HCT116 (cell line): ENCODE data around the gene KRT78. TPM values are rescaled to one million over a fixed set of nuclear protein-coding genes. Genes with fewer than 3 reads are reported as not detected.

ENCODE experiments used
- ATAC-seq: fragments of 200-7000 bp; cut with Tn5 transposase; 2 replicates; pipeline ENCODE4 v1.9.1; 2020; ENCODE audit warnings: mild to moderate bottlenecking, moderate library complexity
- BruUV-seq: library from RNA; stranded (reverse); fragments of 400-500 nt; replicated peaks from 2 replicates; lab custom pipeline; 2021; lab: Mats Ljungman, UMichigan
- CTCF ChIA-PET: fragments of 300-600 bp; sonication (Branson Sonifier 250); formaldehyde crosslinking; loops from one replicate; lab custom pipeline; 2021; ENCODE audit warnings: antibody characterized with exemption; lab: Charles Lee
- POLR2A ChIA-PET: fragments of 300-600, 350-600 bp; sonication (Branson Sonifier 250); formaldehyde crosslinking; loops from one replicate; lab custom pipeline; 2021; ENCODE audit warnings: antibody characterized with exemption; lab: Charles Lee
- RAD21 ChIA-PET, 2 experiments: fragments of 300-600 bp; sonication (Branson Sonifier 250); formaldehyde crosslinking; loops; one replicate each; lab custom pipeline; 2023; ENCODE audit warnings: low total read pairs in 2 of 2; ENCODE audit not compliant: uncharacterized antibody in 2 of 2, unreplicated experiment in 2 of 2, low non-redundant PET in 1 of 2; lab: Charles Lee
- DNase-seq: peaks from one replicate; pipeline ENCODE4 v3.0.0-alpha.2; 2010; ENCODE audit warnings: low read depth, low spot score
- H2AFZ ChIP-seq: fragments of 200-600 bp; shearing (Covaris generic), sonication (generic); 2 replicates; pipeline ENCODE4 v1.6.1; 2017; ENCODE audit warnings: low read depth, mixed run types, mixed read lengths, antibody characterized with exemption, low read length; ENCODE audit not compliant: poor library complexity, severe bottlenecking
- H3K27ac ChIP-seq: 2 replicates; pipeline ENCODE4 v1.5.1; 2012; ENCODE audit warnings: low read depth, low read length
- H3K27me3 ChIP-seq: fragments of 200-600 bp; sonication (generic); 2 replicates; pipeline ENCODE4 v1.6.1; 2016; ENCODE audit warnings: mixed run types, low read length, mixed read lengths; ENCODE audit not compliant: insufficient read depth
- H3K36me3 ChIP-seq, 2 experiments: fragments of 200-500 bp in 1 of 2; fragments of 200-600 bp in 1 of 2; sonication (Bioruptor generic) in 1 of 2; sonication (generic) in 1 of 2; 2 replicates each; pipeline versions ENCODE4 v1.5.1 to v1.6.1; 2014 to 2016; ENCODE audit warnings: low read length in 2 of 2, inconsistent platforms in 1 of 2, mixed read lengths in 1 of 2, mixed run types in 1 of 2; ENCODE audit not compliant: insufficient read depth in 2 of 2, control insufficient read depth in 1 of 2
- H3K4me1 ChIP-seq, 2 experiments: fragments of 200-600 bp in 1 of 2; sonication (generic) in 1 of 2; 2 replicates each; pipeline versions ENCODE4 v1.5.1 to v1.6.1; 2012 to 2017; ENCODE audit warnings: low read length in 2 of 2, inconsistent platforms in 1 of 2, mild to moderate bottlenecking in 1 of 2, mixed read lengths in 1 of 2, mixed run types in 1 of 2, moderate library complexity in 1 of 2; ENCODE audit not compliant: insufficient read depth in 2 of 2, control insufficient read depth in 1 of 2
- H3K4me2 ChIP-seq: fragments of 200-600 bp; sonication (generic); 2 replicates; pipeline ENCODE4 v1.6.1; 2017; ENCODE audit warnings: mixed run types, low read length, mixed read lengths
- H3K4me3 ChIP-seq, 2 experiments: fragments of 200-600 bp in 1 of 2; sonication (generic) in 1 of 2; replicated peaks in 1 of 2; 2 replicates each; pipeline ENCODE4 v1.5.1; 2011 to 2016; ENCODE audit warnings: low read length in 2 of 2, control low read depth in 1 of 2, low read depth in 1 of 2, mild to moderate bottlenecking in 1 of 2, mixed read lengths in 1 of 2, mixed run types in 1 of 2
- H3K79me2 ChIP-seq: fragments of 200-600 bp; sonication (generic); 2 replicates; pipeline ENCODE4 v1.6.1; 2017; ENCODE audit warnings: mild to moderate bottlenecking, mixed run types, low read length, moderate library complexity, mixed read lengths; ENCODE audit not compliant: insufficient read depth
- H3K9ac ChIP-seq: fragments of 200-600 bp; sonication (generic); 2 replicates; pipeline ENCODE4 v1.6.1; 2016; ENCODE audit warnings: low read length, mixed read lengths
- H3K9me2 ChIP-seq: fragments of 200-600 bp; sonication (generic), shearing (Covaris generic); 2 replicates; pipeline ENCODE4 v1.6.1; 2017; ENCODE audit warnings: mixed run types, mild to moderate bottlenecking, moderate library complexity; ENCODE audit not compliant: insufficient read depth
- H3K9me3 ChIP-seq, 2 experiments: fragments of 200-500 bp in 1 of 2; fragments of 200-600 bp in 1 of 2; sonication (Bioruptor generic) in 1 of 2; sonication (generic) in 1 of 2; 2 replicates each; pipeline ENCODE4 v1.6.1; 2014 to 2017; ENCODE audit warnings: low read length in 2 of 2, mixed read lengths in 2 of 2, inconsistent platforms in 1 of 2, low read depth in 1 of 2, mild to moderate bottlenecking in 1 of 2, mixed run types in 1 of 2, moderate library complexity in 1 of 2; ENCODE audit not compliant: control insufficient read depth in 1 of 2, insufficient read depth in 1 of 2
- H4K20me1 ChIP-seq: fragments of 200-600 bp; sonication (generic), shearing (Covaris generic); 2 replicates; pipeline ENCODE4 v1.6.1; 2017; ENCODE audit warnings: mixed run types, mild to moderate bottlenecking, moderate library complexity; ENCODE audit not compliant: insufficient read depth
- CEBPB ChIP-seq: IDR thresholded peaks from 2 replicates; pipeline ENCODE4 v1.6.1; 2012; ENCODE audit warnings: low read depth
- EGR1 ChIP-seq: IDR thresholded peaks from 2 replicates; pipeline ENCODE4 v1.6.1; 2012; ENCODE audit warnings: low read depth
- ELF1 ChIP-seq: IDR thresholded peaks from 2 replicates; pipeline ENCODE4 v1.6.1; 2012; ENCODE audit warnings: low read depth, borderline replicate concordance
- EZH2 ChIP-seq: fragments of 200-600 bp; sonication (generic); IDR thresholded peaks from 2 replicates; pipeline ENCODE4 v1.6.1; 2017; ENCODE audit warnings: antibody characterized with exemption, mixed run types
- EZH2phosphoT487 ChIP-seq: fragments of 200-600 bp; IDR thresholded peaks from 2 replicates; pipeline ENCODE4 v1.6.1; 2018; ENCODE audit warnings: antibody characterized with exemption, borderline replicate concordance
- FOSL1 ChIP-seq: IDR thresholded peaks from 2 replicates; pipeline ENCODE4 v1.6.1; 2012; ENCODE audit warnings: low read depth
- JUND ChIP-seq: IDR thresholded peaks from 2 replicates; pipeline ENCODE4 v1.6.1; 2012
- MAX ChIP-seq: IDR thresholded peaks from 2 replicates; pipeline ENCODE4 v1.6.1; 2012
- POLR2A ChIP-seq: IDR thresholded peaks from 2 replicates; pipeline ENCODE4 v1.7.0; 2011; ENCODE audit warnings: borderline replicate concordance; ENCODE audit not compliant: insufficient read depth, insufficient read length; ENCODE audit errors: extremely low read depth
- POLR2AphosphoS5 ChIP-seq: IDR thresholded peaks from 2 replicates; pipeline ENCODE4 v1.6.1; 2011; ENCODE audit warnings: mild to moderate bottlenecking, low read depth, low read length, moderate library complexity
- RAD21 ChIP-seq: IDR thresholded peaks from 2 replicates; pipeline ENCODE4 v1.6.1; 2012; ENCODE audit warnings: low read depth, mild to moderate bottlenecking
- SIN3A ChIP-seq: IDR thresholded peaks from 2 replicates; pipeline ENCODE4 v1.6.1; 2012; ENCODE audit warnings: low read depth
- SRF ChIP-seq: IDR thresholded peaks from 2 replicates; pipeline ENCODE4 v1.6.1; 2012; ENCODE audit warnings: low read depth
- TCF7L2 ChIP-seq: IDR thresholded peaks from 2 replicates; pipeline ENCODE4 v1.7.0; 2011; ENCODE audit warnings: borderline replicate concordance, inconsistent platforms; ENCODE audit not compliant: insufficient read depth, insufficient read length; ENCODE audit errors: extremely low read depth
- YY1 ChIP-seq: IDR thresholded peaks from 2 replicates; pipeline ENCODE4 v1.6.1; 2011; ENCODE audit warnings: low read length, low read depth, moderate library complexity, mild to moderate bottlenecking; ENCODE audit not compliant: insufficient replicate concordance; ENCODE audit errors: extremely low read depth
- ZFX ChIP-seq: fragments of 450-650 bp; IDR thresholded peaks from 2 replicates; pipeline ENCODE4 v1.6.1; 2017
- ZNF274 ChIP-seq: fragments of 200-500 bp; sonication (Bioruptor generic); IDR thresholded peaks from 2 replicates; pipeline ENCODE4 v1.6.1; 2014; ENCODE audit warnings: mild to moderate bottlenecking, low read depth, low read length, inconsistent platforms
- intact Hi-C: fragments of 100-400 bp; cut with micrococcal nuclease; formaldehyde crosslinking; loops from 2 replicates; pipeline ENCODE4 v1.10.0; 2022
- total RNA-seq: library from RNA; stranded (reverse); gene quantifications from one replicate; pipeline ENCODE4 v1.2.1, GENCODE V29; 2021; ENCODE audit not compliant: unreplicated experiment
- TF ChIP-seq, protein P1 (sequence below): IDR thresholded peaks from 2 replicates; pipeline ENCODE4 v1.6.1; 2011; ENCODE audit warnings: mild to moderate bottlenecking, low read length, moderate library complexity; ENCODE audit not compliant: insufficient replicate concordance; ENCODE audit errors: extremely low read depth

KRT78 gene
- total RNA-seq, 1 experiment from 2014 or later = not detected

DNA sequence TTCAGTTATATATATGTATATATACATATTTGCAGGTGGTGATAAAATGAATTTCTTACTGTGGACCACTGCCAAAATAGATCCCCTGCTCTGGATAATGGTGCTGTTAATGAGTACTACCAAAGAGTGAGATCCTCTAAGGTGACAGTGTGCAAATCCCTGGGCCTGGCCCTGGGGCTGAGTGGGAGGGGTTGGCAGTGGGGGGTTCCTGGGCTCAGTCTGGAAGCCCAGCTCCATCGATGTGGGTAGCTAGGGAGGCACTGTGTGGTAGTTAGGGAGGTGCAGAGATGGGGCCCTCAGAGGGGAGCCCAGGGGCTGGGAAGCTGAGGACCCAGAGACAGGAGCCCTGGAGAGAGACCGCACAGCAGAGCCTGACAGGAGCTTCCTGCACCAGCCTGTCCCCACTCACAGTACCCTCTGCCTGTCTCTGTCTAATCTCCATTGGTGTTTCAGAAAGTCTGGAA lies 47.0 kb upstream of the KRT78 start:
- no peak for DNase-seq
- BruUV-seq = no TSS peak
- H3K36me3 ChIP-seq = peaks cover 15 to 25% of the 10 kb centered on the region in 2 experiments
- H3K9me3 ChIP-seq = no peaks in the 10 kb centered on the region
- H3K4me1 ChIP-seq = peaks cover 46 to 51% of the 10 kb centered on the region in 2 experiments
- intact Hi-C loops = no loop called here
- H3K9ac ChIP-seq = peak overlapping the region; percentile 8; the same call in 1 of the 2 replicates
- peaks cover 5% of the 10 kb centered on the region; the same call in 1 of the 2 replicates for H4K20me1 ChIP-seq
- no peaks in the 10 kb centered on the region for H3K9me2 ChIP-seq
- peaks cover 19% of the 10 kb centered on the region for H3K79me2 ChIP-seq
- TF ChIP-seq ZNF274 (no peak), EZH2phosphoT487 (no peak), ELF1 (no peak), YY1 (no peak), SIN3A (peak; percentile 4), RAD21 (no peak), SRF (no peak), MAX (0 out of 2 replicates have a peak, but pooled peaks have one; percentile 11), POLR2AphosphoS5 (no peak), EGR1 (no peak), JUND (peak; percentile 40; the same call in 1 of the 2 replicates), TCF7L2 (no peak), ZFX (no peak), POLR2A (no peak), EZH2 (no peak), CEBPB (no peak), FOSL1 (no peak)
- TF ChIP-seq, protein P1, sequence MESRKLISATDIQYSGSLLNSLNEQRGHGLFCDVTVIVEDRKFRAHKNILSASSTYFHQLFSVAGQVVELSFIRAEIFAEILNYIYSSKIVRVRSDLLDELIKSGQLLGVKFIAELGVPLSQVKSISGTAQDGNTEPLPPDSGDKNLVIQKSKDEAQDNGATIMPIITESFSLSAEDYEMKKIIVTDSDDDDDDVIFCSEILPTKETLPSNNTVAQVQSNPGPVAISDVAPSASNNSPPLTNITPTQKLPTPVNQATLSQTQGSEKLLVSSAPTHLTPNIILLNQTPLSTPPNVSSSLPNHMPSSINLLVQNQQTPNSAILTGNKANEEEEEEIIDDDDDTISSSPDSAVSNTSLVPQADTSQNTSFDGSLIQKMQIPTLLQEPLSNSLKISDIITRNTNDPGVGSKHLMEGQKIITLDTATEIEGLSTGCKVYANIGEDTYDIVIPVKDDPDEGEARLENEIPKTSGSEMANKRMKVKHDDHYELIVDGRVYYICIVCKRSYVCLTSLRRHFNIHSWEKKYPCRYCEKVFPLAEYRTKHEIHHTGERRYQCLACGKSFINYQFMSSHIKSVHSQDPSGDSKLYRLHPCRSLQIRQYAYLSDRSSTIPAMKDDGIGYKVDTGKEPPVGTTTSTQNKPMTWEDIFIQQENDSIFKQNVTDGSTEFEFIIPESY = no peak
- TF ChIP-seq, all 23 proteins: peak for 3
- peak; percentile 51 for ATAC-seq
- ChIA-PET CTCF (interaction anchor here (0.7 to 5.3 kb wide), 5 partner anchors 10 to 84 kb away, joined by 3 to 29 read pairs (median 12); partner anchors contain the start of gene KRT8), RAD21 (interaction anchor here (0.9 to 2.8 kb wide), 4 partner anchors 11 to 85 kb away, joined by 3 to 9 read pairs (median 5); no protein-coding TSS in a partner anchor), POLR2A (interaction anchor here (0.6 to 18.0 kb wide), 9 partner anchors 10 to 110 kb away, joined by 3 to 379 read pairs (median 15); partner anchors contain the start of genes EIF4B, KRT18 and KRT8)
- Histone ChIP-seq H3K27me3 (no peaks in the 10 kb centered on the region), H3K27ac (peak overlapping the region; percentile 67), H3K4me3 (no peak overlapping the region), H3K4me2 (peak overlapping the region; percentile 20), H2AFZ (no peak overlapping the region)
